DOHH2 (cell line): ENCODE data around the gene CDK2.

Experiments used
- CTCF ChIP-seq: fragments of 200-600 bp; sonication (generic); IDR thresholded peaks from one replicate; pipeline ENCODE4 v1.5.1; 2014; ENCODE audit warnings: antibody characterized with exemption, mild to moderate bottlenecking, low read depth, low read length; ENCODE audit not compliant: poor library complexity, severe bottlenecking
- EZH2phosphoT487 ChIP-seq: fragments of 200-600 bp; sonication (generic); IDR thresholded peaks from 2 replicates; pipeline ENCODE4 v1.6.1; 2017; ENCODE audit warnings: borderline replicate concordance, mild to moderate bottlenecking, antibody characterized with exemption, low read length, moderate library complexity, mixed read lengths

DNA sequence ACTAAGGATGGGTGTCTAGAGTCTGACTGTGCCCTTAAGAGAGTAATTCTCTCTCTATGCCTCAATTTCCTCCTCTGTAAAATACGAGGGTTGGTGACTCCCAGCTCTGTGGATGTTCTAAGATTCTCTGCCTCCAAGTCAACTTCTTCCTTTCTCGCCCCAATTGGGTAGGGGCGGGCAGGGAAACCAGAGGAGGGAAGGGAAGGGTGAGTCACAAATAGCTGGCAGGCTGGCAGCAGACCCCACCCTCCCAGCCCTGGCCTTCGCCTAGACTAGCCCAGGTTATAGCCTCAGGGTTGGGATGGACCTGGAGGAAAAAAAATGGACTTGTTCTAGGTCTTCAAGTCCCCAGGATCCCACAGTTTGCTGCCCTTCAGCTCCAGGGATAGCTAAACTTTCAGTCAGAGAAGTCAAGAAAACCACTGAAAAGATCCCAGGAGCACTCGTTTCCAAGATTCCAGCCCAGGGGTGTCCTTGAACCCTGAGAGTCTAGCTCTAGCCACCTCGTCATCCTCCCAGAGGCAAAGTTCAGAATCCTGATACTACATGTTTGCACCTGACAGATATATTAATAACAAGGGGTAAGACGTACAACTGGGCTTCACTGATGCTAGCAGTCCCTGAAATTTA lies 33.3 kb upstream of the CDK2 start:
- TF ChIP-seq CTCF (no peak), EZH2phosphoT487 (no peak)
